ENCODE measurements around the gene ASTN2. TPM values are rescaled to one million over a fixed set of nuclear protein-coding genes. Genes with fewer than 3 reads are reported as not detected.

The ASTN2 gene
- total RNA-seq, 1 donor from 2014 or later = 2.3 TPM

DNA sequence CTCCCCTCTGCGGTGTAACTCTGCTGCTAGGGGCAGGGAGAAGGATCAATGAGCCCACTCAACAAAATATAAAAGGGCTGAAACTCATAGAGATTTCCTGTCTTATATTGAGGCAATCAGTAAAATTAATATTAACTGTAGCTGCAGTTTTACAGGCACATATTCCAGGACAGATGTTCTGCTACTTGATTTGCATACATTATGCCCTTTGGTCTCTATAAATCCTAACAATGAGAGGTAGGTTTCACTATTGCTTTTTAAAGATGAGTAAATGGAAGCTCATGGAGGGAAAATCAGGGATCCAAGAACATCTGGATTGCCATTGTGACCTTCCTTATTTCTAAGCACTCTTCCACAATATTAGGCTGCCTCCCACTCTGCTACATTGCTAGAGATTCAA is 751.3 kb downstream of the ASTN2 start:
- Histone ChIP-seq H3K4me3 (no peak overlapping the region), H3K9me3 (no peaks in the 10 kb centered on the region), H3K27ac (no peak overlapping the region), H3K36me3 (no peaks in the 10 kb centered on the region), H3K4me1 (no peaks in the 10 kb centered on the region), H3K27me3 (no peaks in the 10 kb centered on the region)
- intact Hi-C loops (cut with DNase I) = no loop called here
- no peak for TF ChIP-seq CTCF (IDR thresholded peaks at IDR 0.05)
- no peak for DNase-seq (ENCODE audit: low spot score in 2 of 2)

DNA sequence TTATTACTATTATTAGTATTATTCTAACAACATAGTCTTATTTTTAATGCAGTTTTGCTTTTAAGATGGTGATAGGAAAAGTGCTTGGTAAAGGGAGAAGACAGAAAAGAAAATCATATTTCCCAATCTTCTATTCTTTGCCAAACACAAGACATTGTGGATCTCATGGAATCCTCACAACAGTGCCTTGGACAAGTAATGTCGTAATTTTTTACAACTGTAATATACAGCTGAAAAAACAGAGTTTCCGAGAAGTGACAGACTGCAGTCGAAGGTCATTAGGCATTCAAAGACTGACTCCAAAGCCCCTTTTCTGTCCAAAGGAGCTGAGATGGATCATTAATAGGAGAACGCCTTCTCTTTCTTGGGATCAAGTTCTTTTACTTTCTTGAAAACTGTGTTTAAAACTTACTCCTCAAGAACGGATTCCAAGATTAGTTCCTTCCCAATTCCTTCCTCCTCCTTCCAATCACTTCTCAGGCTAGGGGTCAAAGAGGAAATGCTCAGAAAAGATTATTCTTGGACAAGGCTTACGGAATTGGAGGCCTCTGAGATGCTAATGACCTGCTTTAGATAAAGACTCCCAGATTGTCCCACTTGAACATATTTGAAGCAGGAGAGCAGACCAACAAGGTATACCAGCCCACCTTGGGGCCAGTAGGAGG is 752.1 kb downstream of the ASTN2 start:
- Histone ChIP-seq H3K36me3 (no peaks in the 10 kb centered on the region), H3K9me3 (no peaks in the 10 kb centered on the region), H3K4me3 (no peak overlapping the region), H3K27ac (peak overlapping the region in 1 of 2 donors; percentile 47), H3K27me3 (no peaks in the 10 kb centered on the region), H3K4me1 (no peaks in the 10 kb centered on the region)
- no peak for TF ChIP-seq CTCF (IDR thresholded peaks at IDR 0.05)
- DNase-seq (ENCODE audit: low spot score in 2 of 2) = no peak
- intact Hi-C loops (cut with DNase I) = no loop called here

DNA sequence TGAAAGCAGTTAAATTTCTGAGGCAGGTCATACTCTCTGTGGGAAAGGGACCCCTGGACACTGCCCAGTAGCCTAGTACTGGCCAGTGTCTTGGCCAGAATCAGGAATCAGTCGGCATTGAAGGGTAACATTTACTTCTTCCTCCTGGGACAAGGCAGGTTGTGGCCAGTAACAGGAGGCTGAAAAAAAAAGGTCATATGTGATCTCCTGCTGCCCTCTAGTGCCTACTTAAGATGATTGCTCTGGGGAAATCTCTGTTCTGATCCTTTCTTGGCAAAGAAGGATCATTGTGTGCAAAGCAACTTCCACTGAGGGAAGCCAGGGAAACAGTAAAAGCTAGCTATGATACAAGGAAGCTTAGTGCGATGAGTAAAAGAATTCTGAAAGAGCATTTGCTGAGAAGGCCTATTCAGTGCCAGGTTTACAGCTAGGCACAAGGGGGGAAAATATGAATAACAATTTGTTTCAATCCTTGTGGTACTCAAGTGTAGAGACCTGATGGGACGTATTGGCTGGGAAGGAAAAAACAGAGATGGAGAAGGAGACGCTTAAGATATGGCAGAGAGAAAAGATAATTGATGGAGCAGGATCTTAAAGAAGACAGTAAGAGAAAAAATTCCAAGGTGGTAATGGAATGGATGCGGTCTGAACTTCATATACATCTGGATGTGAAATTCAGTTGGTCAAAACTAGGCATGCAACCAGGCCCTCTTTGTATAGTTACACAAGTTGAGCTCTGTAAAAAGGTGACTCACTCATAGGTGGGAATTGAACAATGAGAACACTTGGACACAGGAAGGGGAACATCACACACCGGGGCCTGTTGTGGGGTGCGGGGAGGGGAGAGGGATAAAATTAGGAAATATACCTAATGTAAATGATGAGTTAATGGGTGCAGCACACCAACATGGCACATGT is 753.6 kb downstream of the ASTN2 start:
- Histone ChIP-seq H3K4me1 (peaks cover 0 to 2% of the 10 kb centered on the region in 2 donors), H3K4me3 (no peak overlapping the region), H3K27ac (no peak overlapping the region), H3K36me3 (no peaks in the 10 kb centered on the region), H3K9me3 (no peaks in the 10 kb centered on the region), H3K27me3 (no peaks in the 10 kb centered on the region)
- peak; percentile 55 to 76 (median 57) for TF ChIP-seq CTCF (IDR thresholded peaks at IDR 0.05)
- intact Hi-C loops (cut with DNase I) = loop anchor here (1.0 kb wide), 1 partner anchor 1070 kb away; no protein-coding TSS in a partner anchor
- no peak for DNase-seq (ENCODE audit: low spot score in 2 of 2)

DNA sequence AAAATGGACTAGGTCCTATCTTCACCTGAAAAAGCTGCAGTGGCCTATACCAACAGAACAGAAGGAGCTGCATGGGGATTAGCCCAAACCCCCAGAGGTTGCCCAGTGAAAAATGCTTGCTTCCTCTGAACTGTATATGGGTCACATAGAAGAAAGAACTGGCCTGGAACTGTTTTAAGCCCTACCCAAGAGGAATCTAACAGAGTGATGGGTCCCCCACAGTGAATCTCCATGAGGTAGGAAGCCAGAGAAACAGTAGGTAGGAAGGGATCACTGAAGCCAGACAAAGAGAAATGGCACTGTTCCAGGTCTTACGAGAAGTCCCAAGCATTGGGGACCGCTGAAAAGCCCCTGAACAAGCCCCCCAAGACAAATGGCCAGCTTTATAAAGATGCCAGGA is 756.6 kb downstream of the ASTN2 start:
- intact Hi-C loops (cut with DNase I) = no loop called here
- DNase-seq (ENCODE audit: low spot score in 2 of 2) = no peak
- Histone ChIP-seq H3K36me3 (no peaks in the 10 kb centered on the region), H3K4me3 (no peak overlapping the region), H3K27me3 (no peaks in the 10 kb centered on the region), H3K27ac (no peak overlapping the region), H3K9me3 (no peaks in the 10 kb centered on the region), H3K4me1 (peaks cover 0 to 2% of the 10 kb centered on the region in 2 donors)
- TF ChIP-seq CTCF (IDR thresholded peaks at IDR 0.05) = no peak

DNA sequence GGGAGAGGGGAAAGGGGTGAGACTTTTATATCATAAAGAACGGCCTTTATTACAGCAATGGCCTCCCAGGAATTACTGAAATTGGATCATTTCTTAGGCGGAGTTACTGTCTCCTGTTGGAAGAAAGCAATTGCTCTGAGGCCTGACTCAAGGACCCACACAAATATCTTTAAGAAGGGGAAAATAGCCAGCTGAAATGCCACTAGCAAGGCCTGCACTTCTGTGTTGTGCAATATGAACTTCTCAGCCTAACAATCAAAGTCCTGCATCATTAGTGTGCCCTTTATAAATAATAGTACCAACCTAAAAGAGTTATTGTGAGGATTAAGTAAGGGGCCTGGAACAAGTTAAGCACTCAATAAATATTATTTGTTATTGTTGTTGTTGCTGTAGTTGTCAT is 757.9 kb downstream of the ASTN2 start:
- H3K36me3 ChIP-seq = no peaks in the 10 kb centered on the region
- H3K4me1 ChIP-seq = peaks cover 0 to 2% of the 10 kb centered on the region in 2 donors
- H3K4me3 ChIP-seq = no peak overlapping the region
- H3K9me3 ChIP-seq = no peaks in the 10 kb centered on the region
- H3K27ac ChIP-seq = no peak overlapping the region
- intact Hi-C loops (cut with DNase I) = no loop called here
- no peak for TF ChIP-seq CTCF (IDR thresholded peaks at IDR 0.05)
- no peak for DNase-seq (ENCODE audit: low spot score in 2 of 2)
- H3K27me3 ChIP-seq = no peaks in the 10 kb centered on the region

Measured in ascending aorta (tissue), 2 donors.